HepG2 (cell line): Measurements from ENCODE around the gene AGAP3. TPM values are rescaled to one million over a fixed set of nuclear protein-coding genes. Genes with fewer than 3 reads are reported as not detected.

Source experiments
- DDIT3 ChIP-seq: sonication (generic); formaldehyde crosslinking; IDR thresholded peaks from 2 replicates; pipeline ENCODE4 v1.4.0; 2020; ENCODE audit warnings: mild to moderate bottlenecking, missing genetic modification reagents
- EZH2 ChIP-seq: conservative IDR thresholded peaks from 2 replicates; pipeline ENCODE4 v1.6.1; 2012; ENCODE audit warnings: mild to moderate bottlenecking, low read depth, low read length, moderate library complexity
- HES4 ChIP-seq: sonication (generic); formaldehyde crosslinking; IDR thresholded peaks from 2 replicates; pipeline ENCODE4 v1.9.0; 2021; ENCODE audit warnings: mild to moderate bottlenecking, missing genetic modification reagents, borderline replicate concordance
- IKZF4 ChIP-seq: sonication (generic); formaldehyde crosslinking; IDR thresholded peaks from 2 replicates; pipeline ENCODE4 v1.5.1; 2020; ENCODE audit warnings: borderline replicate concordance, mild to moderate bottlenecking, low read depth, missing genetic modification reagents; ENCODE audit errors: not compliant biosample characterization
- NPAS2 ChIP-seq: sonication (generic); formaldehyde crosslinking; IDR thresholded peaks from 2 replicates; pipeline ENCODE4 v1.8.0; 2022; ENCODE audit warnings: mild to moderate bottlenecking, missing genetic modification reagents, borderline replicate concordance
- RFX3 ChIP-seq: IDR thresholded peaks from 2 replicates; pipeline ENCODE4 v1.6.1; 2016; ENCODE audit warnings: missing biosample characterization, missing genetic modification reagents
- RNF2 ChIP-seq: fragments of 450-650 bp; conservative IDR thresholded peaks from 2 replicates; pipeline ENCODE4 v1.6.1; 2016; ENCODE audit warnings: low read depth
- SMARCE1 ChIP-seq: fragments of 450-650 bp; IDR thresholded peaks from 2 replicates; pipeline ENCODE4 v1.6.1; 2017; ENCODE audit warnings: borderline replicate concordance
- TAF15 ChIP-seq: fragments of 200-400 bp; formaldehyde crosslinking; IDR thresholded peaks from one replicate; pipeline ENCODE4 v1.6.1; 2018; ENCODE audit warnings: mild to moderate bottlenecking, low read depth, low read length; ENCODE audit not compliant: poor library complexity, severe bottlenecking
- XBP1 ChIP-seq: sonication (generic); formaldehyde crosslinking; IDR thresholded peaks from 2 replicates; pipeline ENCODE4 v1.5.0; 2020; ENCODE audit warnings: missing genetic modification reagents
- polyA plus RNA-seq, 8 experiments: library from polyadenylated mRNA; depleted of rRNA in 3 of 8; stranded (reverse) in 7 of 8; unstranded in 1 of 8; fragments of >200 nt; fragmentation: Illumina TruSeq in 4 of 8; extraction: Trizol in 4 of 8; gene quantifications; 2 replicates each; pipeline versions ENCODE4 v1.2.1 to v1.2.3, GENCODE V29; 2011 to 2016; ENCODE audit warnings: low read depth in 4 of 8, missing spikeins in 1 of 8, mixed read lengths in 1 of 8; ENCODE audit not compliant: insufficient read depth in 1 of 8
- total RNA-seq, 5 experiments: library from RNA; depleted of rRNA; stranded (reverse); fragments of >200 nt; fragmentation: Illumina TruSeq; extraction: Trizol; gene quantifications; 2 replicates each; pipeline ENCODE4 v1.2.3, GENCODE V29; 2016; ENCODE audit warnings: low read depth in 1 of 5
- TF ChIP-seq, protein P1 (sequence below): fragments of 450-650 bp; IDR thresholded peaks from 2 replicates; pipeline ENCODE4 v1.6.1; 2016
- TF ChIP-seq, protein P2 (sequence below): sonication (generic); formaldehyde crosslinking; IDR thresholded peaks from 2 replicates; pipeline ENCODE4 v1.5.0; 2020; ENCODE audit warnings: mild to moderate bottlenecking, missing genetic modification reagents, borderline replicate concordance
- TF ChIP-seq, protein P3 (sequence below): fragments of 450-650 bp; IDR thresholded peaks from 2 replicates; pipeline ENCODE4 v1.6.1; 2017
- TF ChIP-seq, protein P4 (sequence below): sonication (generic); formaldehyde crosslinking; IDR thresholded peaks from 2 replicates; pipeline ENCODE4 v1.9.0; 2021; ENCODE audit warnings: missing genetic modification reagents, borderline replicate concordance

The AGAP3 gene
- total and polyA plus RNA-seq, 2 of the 13 experiments (the other 11 are each of a cell fraction or from before 2014, with no cell fraction given): 31.3 to 61.4 TPM

- TF ChIP-seq DDIT3 (CRISPR knock-in tag) (no peak), NPAS2 (CRISPR knock-in tag) (no peak), EZH2 (no peak), XBP1 (CRISPR knock-in tag) (no peak), RFX3 (CRISPR knock-in tag) (no peak), IKZF4 (CRISPR knock-in tag) (no peak), TAF15 (no peak), SMARCE1 (no peak), RNF2 (0 out of 2 replicates have a peak, but pooled peaks have one; percentile 27), HES4 (CRISPR knock-in tag) (peak; percentile 76)
- TF ChIP-seq, protein P1, sequence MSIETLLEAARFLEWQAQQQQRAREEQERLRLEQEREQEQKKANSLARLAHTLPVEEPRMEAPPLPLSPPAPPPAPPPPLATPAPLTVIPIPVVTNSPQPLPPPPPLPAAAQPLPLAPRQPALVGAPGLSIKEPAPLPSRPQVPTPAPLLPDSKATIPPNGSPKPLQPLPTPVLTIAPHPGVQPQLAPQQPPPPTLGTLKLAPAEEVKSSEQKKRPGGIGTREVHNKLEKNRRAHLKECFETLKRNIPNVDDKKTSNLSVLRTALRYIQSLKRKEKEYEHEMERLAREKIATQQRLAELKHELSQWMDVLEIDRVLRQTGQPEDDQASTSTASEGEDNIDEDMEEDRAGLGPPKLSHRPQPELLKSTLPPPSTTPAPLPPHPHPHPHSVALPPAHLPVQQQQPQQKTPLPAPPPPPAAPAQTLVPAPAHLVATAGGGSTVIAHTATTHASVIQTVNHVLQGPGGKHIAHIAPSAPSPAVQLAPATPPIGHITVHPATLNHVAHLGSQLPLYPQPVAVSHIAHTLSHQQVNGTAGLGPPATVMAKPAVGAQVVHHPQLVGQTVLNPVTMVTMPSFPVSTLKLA: peak; percentile 99
- TF ChIP-seq, protein P2, sequence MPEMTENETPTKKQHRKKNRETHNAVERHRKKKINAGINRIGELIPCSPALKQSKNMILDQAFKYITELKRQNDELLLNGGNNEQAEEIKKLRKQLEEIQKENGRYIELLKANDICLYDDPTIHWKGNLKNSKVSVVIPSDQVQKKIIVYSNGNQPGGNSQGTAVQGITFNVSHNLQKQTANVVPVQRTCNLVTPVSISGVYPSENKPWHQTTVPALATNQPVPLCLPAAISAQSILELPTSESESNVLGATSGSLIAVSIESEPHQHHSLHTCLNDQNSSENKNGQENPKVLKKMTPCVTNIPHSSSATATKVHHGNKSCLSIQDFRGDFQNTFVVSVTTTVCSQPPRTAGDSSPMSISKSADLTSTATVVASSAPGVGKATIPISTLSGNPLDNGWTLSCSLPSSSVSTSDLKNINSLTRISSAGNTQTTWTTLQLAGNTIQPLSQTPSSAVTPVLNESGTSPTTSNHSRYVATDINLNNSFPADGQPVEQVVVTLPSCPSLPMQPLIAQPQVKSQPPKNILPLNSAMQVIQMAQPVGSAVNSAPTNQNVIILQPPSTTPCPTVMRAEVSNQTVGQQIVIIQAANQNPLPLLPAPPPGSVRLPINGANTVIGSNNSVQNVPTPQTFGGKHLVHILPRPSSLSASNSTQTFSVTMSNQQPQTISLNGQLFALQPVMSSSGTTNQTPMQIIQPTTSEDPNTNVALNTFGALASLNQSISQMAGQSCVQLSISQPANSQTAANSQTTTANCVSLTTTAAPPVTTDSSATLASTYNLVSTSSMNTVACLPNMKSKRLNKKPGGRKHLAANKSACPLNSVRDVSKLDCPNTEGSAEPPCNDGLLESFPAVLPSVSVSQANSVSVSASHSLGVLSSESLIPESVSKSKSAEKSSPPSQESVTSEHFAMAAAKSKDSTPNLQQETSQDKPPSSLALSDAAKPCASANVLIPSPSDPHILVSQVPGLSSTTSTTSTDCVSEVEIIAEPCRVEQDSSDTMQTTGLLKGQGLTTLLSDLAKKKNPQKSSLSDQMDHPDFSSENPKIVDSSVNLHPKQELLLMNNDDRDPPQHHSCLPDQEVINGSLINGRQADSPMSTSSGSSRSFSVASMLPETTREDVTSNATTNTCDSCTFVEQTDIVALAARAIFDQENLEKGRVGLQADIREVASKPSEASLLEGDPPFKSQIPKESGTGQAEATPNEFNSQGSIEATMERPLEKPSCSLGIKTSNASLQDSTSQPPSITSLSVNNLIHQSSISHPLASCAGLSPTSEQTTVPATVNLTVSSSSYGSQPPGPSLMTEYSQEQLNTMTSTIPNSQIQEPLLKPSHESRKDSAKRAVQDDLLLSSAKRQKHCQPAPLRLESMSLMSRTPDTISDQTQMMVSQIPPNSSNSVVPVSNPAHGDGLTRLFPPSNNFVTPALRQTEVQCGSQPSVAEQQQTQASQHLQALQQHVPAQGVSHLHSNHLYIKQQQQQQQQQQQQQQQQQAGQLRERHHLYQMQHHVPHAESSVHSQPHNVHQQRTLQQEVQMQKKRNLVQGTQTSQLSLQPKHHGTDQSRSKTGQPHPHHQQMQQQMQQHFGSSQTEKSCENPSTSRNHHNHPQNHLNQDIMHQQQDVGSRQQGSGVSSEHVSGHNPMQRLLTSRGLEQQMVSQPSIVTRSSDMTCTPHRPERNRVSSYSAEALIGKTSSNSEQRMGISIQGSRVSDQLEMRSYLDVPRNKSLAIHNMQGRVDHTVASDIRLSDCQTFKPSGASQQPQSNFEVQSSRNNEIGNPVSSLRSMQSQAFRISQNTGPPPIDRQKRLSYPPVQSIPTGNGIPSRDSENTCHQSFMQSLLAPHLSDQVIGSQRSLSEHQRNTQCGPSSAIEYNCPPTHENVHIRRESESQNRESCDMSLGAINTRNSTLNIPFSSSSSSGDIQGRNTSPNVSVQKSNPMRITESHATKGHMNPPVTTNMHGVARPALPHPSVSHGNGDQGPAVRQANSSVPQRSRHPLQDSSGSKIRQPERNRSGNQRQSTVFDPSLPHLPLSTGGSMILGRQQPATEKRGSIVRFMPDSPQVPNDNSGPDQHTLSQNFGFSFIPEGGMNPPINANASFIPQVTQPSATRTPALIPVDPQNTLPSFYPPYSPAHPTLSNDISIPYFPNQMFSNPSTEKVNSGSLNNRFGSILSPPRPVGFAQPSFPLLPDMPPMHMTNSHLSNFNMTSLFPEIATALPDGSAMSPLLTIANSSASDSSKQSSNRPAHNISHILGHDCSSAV: no peak
- TF ChIP-seq, protein P3, sequence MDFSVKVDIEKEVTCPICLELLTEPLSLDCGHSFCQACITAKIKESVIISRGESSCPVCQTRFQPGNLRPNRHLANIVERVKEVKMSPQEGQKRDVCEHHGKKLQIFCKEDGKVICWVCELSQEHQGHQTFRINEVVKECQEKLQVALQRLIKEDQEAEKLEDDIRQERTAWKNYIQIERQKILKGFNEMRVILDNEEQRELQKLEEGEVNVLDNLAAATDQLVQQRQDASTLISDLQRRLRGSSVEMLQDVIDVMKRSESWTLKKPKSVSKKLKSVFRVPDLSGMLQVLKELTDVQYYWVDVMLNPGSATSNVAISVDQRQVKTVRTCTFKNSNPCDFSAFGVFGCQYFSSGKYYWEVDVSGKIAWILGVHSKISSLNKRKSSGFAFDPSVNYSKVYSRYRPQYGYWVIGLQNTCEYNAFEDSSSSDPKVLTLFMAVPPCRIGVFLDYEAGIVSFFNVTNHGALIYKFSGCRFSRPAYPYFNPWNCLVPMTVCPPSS: no peak
- TF ChIP-seq, protein P4, sequence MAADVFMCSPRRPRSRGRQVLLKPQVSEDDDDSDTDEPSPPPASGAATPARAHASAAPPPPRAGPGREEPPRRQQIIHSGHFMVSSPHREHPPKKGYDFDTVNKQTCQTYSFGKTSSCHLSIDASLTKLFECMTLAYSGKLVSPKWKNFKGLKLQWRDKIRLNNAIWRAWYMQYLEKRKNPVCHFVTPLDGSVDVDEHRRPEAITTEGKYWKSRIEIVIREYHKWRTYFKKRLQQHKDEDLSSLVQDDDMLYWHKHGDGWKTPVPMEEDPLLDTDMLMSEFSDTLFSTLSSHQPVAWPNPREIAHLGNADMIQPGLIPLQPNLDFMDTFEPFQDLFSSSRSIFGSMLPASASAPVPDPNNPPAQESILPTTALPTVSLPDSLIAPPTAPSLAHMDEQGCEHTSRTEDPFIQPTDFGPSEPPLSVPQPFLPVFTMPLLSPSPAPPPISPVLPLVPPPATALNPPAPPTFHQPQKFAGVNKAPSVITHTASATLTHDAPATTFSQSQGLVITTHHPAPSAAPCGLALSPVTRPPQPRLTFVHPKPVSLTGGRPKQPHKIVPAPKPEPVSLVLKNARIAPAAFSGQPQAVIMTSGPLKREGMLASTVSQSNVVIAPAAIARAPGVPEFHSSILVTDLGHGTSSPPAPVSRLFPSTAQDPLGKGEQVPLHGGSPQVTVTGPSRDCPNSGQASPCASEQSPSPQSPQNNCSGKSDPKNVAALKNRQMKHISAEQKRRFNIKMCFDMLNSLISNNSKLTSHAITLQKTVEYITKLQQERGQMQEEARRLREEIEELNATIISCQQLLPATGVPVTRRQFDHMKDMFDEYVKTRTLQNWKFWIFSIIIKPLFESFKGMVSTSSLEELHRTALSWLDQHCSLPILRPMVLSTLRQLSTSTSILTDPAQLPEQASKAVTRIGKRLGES (CRISPR knock-in tag): peak; percentile 78
These were observed 23.7 kb upstream of the AGAP3 start (continued) for GRCh38 chr7:151062399-151063211.
